Effector CD8-positive, alpha-beta T cell (primary cell): ENCODE measurements around the gene MPP7.
"Not testable (repeated sequence)": the region's sequence is repeated elsewhere in the genome, so short reads cannot be mapped to it uniquely, and the experiment has no call there.

ENCODE experiments used
- DNase-seq: peaks from one replicate; lab custom pipeline; 2025; lab: John Stamatoyannopoulos, UW
- total RNA-seq, 4 experiments: gene quantifications; one replicate each; lab custom pipeline; 2026; lab: John Stamatoyannopoulos, UW

MPP7 gene
- 32.4 to 91.2 (median 59.5) reads per million in 4 experiments for total RNA-seq

- DNase-seq: peak; percentile 93
Measured at GRCh38 chr10:28302638-28303488, at the start of gene MPP7. TSS of gene MPP7 (minus strand) at chr10:28303064. CDS start at chr10:28238604, 64,460 bp downstream.

GRCh38 chr10:28349892-28350291 lies 47.0 kb upstream of the MPP7 start:
- no peak for DNase-seq

- DNase-seq: no peak
Measured at GRCh38 chr10:28343987-28344895, 41.4 kb upstream of the MPP7 start.

DNA sequence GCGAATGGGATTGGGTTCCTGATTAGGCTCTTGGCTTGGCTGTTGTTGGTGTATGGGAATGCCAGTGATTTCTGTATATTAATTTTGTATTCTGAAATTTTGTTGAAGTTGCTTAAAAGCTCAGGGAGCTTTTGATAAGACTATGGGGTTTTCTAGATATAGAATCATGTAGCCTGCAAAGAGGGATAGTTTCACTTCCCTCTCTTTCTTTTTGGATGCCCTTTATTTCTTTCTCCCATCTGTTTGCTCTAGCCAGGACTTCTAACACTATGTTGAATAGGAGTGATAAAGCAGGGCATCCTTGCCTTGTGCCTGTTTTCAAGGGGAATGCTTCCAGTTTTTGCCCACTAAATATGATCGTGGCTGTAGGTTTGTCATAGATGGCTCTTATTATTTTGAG lies 40.4 kb upstream of the MPP7 start:
- DNase-seq: no peak

DNA sequence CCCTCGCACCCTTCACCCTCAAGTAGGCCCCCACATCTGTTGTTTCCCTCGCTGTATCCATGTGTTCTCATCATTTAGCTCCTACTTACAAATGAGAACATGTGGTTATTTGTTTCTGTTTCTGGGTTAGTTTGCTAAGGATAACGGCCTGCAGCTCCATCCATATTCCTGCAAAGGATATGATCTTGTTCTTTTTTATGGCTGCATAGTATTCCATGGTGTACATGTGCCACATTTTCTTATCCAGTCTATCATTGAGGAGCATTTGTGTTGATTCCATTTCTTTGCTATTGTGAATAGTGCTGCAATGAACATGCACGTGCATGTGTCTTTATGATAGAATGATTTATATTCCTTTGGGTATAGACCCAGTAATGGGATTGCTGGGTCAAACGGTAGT lies 38.8 kb upstream of the MPP7 start:
- not testable (repeated sequence) for DNase-seq

GRCh38 chr10:28332726-28333125 lies 29.9 kb upstream of the MPP7 start:
- no peak for DNase-seq

DNA sequence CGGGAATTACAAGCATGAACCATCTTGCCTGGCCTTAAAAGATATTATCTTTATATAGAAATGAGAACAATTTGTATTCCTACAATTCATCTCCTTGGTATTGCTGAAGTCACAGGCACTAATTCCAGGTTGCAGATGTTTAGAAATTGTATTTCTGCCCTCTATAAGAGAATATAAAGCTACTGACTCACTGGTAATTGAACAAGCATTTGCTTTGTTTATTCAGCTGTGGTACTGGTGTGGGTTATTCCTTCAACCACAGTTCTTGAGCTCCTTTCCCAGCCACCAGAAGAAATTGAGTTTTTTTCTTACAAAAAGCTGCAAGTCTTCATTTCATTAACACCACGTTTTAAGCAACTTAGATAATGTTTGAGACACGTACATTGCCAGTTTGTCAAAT lies 29.0 kb upstream of the MPP7 start:
- no peak for DNase-seq

DNA sequence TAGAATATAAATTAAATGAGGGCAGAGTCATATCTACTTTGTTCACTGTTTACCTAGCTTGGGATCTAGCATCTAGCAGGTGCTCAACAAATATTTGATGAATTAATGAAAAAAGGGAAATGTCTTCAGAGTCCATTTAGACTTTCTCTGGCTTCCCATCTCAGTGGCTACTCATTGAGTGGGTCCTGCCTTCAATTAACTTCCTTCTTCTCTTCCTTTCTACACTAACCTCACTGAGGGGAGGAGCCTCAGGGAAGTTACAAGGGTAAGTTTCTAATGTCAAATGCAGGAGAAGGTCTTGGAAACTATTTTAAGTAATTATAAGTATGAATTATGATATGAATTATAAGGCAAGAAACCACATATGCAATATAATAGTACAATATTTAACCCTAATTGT lies 28.2 kb upstream of the MPP7 start:
- DNase-seq: no peak

- no peak for DNase-seq
Measured at GRCh38 chr10:28328346-28328745, 25.5 kb upstream of the MPP7 start.

DNA sequence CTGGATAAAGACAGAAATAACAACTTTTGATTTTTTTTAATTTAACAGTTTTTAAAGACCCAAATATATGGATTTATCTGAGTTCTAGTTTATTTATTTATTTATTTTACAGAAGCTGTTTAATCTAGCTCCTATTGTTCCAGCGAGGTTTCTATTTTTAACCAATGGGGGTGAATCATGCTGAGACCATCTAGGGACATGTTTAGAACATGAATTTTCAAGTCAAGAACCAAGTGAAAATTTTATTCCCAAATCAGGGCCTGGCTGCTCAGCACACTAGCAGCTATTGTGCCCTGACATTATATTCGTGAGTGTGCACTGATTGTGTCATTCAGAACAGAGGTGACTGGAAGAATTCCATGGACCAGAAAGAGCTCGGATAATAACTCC lies 24.6 kb upstream of the MPP7 start:
- no peak for DNase-seq

- DNase-seq: no peak
Measured at GRCh38 chr10:28326516-28327490, 23.9 kb upstream of the MPP7 start.

DNA sequence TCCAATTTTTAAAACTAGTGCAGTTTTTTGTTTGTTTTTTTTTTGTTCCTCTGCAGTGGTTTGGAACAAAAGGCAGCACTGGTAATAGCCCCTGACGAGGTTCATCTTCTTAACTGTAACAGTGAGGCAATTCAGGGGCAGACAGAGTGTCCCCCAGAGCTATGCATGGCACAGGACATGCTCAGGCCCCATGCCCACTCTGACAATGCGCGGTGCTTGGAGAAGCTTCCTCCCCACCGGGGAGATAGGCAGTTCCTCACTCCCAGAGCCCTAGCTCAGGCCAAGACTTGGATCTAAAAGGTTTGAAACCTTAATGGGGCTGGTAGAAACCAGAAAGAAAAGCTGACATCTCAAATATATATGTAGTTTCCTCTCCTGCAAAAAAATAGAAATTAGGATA lies 17.9 kb upstream of the MPP7 start:
- no peak for DNase-seq

- DNase-seq: no peak
Measured at GRCh38 chr10:28320090-28320489, 17.2 kb upstream of the MPP7 start.

DNA sequence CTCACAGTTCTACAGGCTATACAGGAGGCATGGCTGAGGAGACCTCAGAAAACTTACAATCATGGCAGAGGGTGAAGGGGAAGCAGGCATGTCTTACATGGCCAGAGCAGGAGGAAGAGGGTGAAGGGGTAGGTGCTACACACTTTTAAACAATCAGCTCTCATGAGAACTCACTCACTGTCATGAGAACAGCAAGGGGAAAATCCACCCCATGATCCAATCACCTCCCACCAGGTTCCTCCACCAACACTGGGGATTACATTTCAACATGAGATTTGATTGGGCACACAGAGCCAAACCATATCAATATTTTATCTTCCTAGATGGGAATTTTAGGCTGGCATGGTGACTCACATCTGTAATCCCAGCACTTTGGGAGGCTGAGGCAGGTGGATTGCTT lies 16.2 kb upstream of the MPP7 start:
- DNase-seq: not testable (repeated sequence)

DNA sequence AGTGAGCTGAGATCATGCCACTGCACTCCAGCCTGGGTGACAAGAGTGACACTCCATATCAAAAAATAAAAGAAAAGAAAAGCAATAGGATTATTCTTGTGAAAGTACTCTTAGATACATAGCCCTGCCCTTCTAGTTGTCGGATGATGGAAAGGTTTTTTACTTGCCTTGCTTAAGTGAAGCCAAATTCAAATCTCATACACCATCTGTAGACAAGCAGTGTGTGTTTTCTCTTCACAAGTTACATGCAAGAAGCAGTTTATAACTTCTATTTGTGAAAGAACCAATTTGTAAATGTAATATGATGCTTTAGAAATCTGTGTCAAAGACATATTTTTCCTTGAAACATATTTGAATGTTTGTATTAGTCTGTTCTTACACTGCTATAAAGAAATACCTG lies 15.8 kb upstream of the MPP7 start:
- DNase-seq: no peak

DNA sequence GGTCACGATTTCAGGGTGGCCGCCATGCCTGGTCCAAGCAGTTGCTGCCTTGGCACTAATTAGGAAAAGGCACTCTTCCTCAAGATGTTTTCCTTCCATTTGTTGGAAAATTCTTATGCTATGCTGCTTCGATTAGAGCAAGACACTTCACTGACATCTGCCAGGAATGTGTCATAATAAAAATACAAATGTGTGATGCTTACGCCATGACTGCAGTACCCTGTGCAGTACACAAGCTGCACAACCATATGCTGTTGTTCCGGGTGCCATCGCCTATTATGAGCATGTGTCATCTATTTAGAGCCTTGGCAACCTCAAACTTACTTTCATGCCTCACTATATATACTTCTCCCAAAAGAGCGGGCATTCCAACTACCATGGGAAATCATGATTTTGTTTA lies 14.9 kb upstream of the MPP7 start:
- DNase-seq: no peak

DNA sequence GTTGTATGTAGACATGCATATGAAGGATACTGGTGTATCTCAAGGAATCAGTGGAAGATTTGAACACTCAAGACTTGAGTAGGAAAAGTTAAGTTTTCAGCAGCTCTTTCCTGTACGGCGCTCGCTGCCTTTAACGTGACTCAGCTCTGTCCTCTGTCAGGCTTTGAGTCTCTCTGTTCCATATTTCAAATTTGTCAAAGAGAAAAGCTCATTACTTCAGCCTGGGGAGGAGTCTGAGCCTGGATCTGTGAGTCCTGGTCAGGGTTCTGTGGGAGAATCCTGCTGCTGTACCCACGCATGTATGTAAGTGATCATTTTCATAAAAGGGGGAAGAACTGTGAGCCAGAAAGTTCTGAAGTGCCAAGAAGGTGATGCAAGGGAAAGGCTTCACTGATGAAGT lies 13.8 kb upstream of the MPP7 start:
- DNase-seq: no peak

GRCh38 chr10:28315140-28315539 lies 12.3 kb upstream of the MPP7 start:
- no peak for DNase-seq

GRCh38 chr10:28314211-28314610 lies 11.3 kb upstream of the MPP7 start:
- no peak for DNase-seq

DNA sequence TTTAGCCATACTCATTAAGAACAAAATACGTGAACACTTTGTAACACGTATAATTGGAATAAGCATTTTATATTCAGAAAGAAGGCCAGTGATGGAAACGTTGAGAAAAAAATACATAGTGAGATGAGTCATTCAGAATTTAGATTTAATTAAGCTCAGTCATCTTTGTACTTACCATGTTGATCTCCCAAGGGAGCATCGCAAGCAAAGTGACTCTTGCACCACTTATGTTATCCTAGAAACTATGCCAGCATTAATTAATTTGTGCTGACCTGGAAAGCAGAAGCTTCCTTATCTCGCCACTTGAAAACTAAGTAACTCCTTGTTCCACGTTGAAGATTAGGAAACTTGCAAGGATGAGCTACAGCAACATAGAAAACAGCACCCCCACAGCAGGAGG lies 9.7 kb upstream of the MPP7 start:
- DNase-seq: no peak

DNA sequence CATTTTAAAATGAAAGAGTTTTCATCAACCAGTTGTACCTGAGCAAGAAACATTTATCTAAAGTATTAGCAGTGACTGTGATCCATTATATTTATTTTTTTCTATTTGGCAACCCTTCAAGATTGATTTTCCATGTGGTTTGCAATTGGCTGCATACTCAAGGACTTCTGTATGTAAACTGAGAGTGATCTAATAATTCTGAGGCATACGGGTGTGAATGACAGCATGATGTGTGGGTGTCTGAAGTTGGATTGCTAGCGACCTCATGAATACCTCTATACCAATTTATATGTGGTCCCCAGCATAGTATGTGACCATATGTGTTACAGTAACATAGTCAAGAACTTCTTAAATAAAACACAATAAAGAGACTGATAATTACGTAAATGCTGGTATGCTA lies 8.2 kb upstream of the MPP7 start:
- DNase-seq: no peak

- no peak for DNase-seq
Measured at GRCh38 chr10:28307267-28307666, 4.4 kb upstream of the MPP7 start.
